HEK293 (cell line): ENCODE measurements around the gene PIEZO1.

Experiments used
- KLF1 ChIP-seq: fragments of 450-650 bp; formaldehyde crosslinking; IDR thresholded peaks from 2 replicates; pipeline ENCODE4 v1.5.1; 2016; ENCODE audit warnings: missing biosample characterization, missing genetic modification characterization
- PRDM10 ChIP-seq: fragments of 450-650 bp; formaldehyde crosslinking; IDR thresholded peaks from 2 replicates; pipeline ENCODE4 v1.5.1; 2016; ENCODE audit warnings: missing biosample characterization, missing genetic modification characterization
- TRIM28 ChIP-seq: IDR thresholded peaks from 2 replicates; pipeline ENCODE4 v1.6.1; 2011; ENCODE audit warnings: low read length, control low read depth, borderline replicate concordance
- ZBTB1 ChIP-seq: fragments of 450-650 bp; formaldehyde crosslinking; IDR thresholded peaks from 2 replicates; pipeline ENCODE4 v1.5.1; 2016; ENCODE audit warnings: missing biosample characterization, missing genetic modification characterization
- ZBTB7A ChIP-seq: fragments of 450-650 bp; formaldehyde crosslinking; IDR thresholded peaks from 2 replicates; pipeline ENCODE4 v1.5.1; 2016; ENCODE audit warnings: low read depth, missing biosample characterization, missing genetic modification characterization
- ZNF324 ChIP-seq: fragments of 450-650 bp; formaldehyde crosslinking; IDR thresholded peaks from 2 replicates; pipeline ENCODE4 v1.5.1; 2016; ENCODE audit warnings: missing biosample characterization, missing genetic modification characterization
- ZNF341 ChIP-seq: fragments of 450-650 bp; formaldehyde crosslinking; IDR thresholded peaks from 2 replicates; pipeline ENCODE4; 2016; ENCODE audit warnings: low read depth, missing biosample characterization, missing genetic modification characterization
- ZNF768 ChIP-seq: fragments of 450-650 bp; formaldehyde crosslinking; IDR thresholded peaks from 2 replicates; pipeline ENCODE4 v1.5.1; 2018; ENCODE audit warnings: missing biosample characterization, mild to moderate bottlenecking, missing genetic modification characterization
- ZNF830 ChIP-seq: fragments of 450-650 bp; IDR thresholded peaks from 2 replicates; pipeline ENCODE4 v1.5.0; 2018; ENCODE audit warnings: missing biosample characterization, missing genetic modification characterization, low read depth, mild to moderate bottlenecking, moderate library complexity
- ZXDB ChIP-seq: fragments of 450-650 bp; formaldehyde crosslinking; IDR thresholded peaks from 2 replicates; pipeline ENCODE4 v1.5.1; 2016; ENCODE audit warnings: missing biosample characterization, missing genetic modification characterization
- TF ChIP-seq, protein P1 (sequence below): fragments of 450-650 bp; formaldehyde crosslinking; IDR thresholded peaks from 2 replicates; pipeline ENCODE4 v1.5.1; 2016; ENCODE audit warnings: missing biosample characterization, missing genetic modification characterization
- TF ChIP-seq, protein P2 (sequence below): fragments of 450-650 bp; formaldehyde crosslinking; IDR thresholded peaks from 2 replicates; pipeline ENCODE4 v1.5.1; 2016; ENCODE audit warnings: missing biosample characterization, missing genetic modification characterization

GRCh38 chr16:88725609-88726407 is 59.2 kb downstream of the PIEZO1 start:
- TF ChIP-seq ZNF324 = no peak
- TF ChIP-seq, protein P1, sequence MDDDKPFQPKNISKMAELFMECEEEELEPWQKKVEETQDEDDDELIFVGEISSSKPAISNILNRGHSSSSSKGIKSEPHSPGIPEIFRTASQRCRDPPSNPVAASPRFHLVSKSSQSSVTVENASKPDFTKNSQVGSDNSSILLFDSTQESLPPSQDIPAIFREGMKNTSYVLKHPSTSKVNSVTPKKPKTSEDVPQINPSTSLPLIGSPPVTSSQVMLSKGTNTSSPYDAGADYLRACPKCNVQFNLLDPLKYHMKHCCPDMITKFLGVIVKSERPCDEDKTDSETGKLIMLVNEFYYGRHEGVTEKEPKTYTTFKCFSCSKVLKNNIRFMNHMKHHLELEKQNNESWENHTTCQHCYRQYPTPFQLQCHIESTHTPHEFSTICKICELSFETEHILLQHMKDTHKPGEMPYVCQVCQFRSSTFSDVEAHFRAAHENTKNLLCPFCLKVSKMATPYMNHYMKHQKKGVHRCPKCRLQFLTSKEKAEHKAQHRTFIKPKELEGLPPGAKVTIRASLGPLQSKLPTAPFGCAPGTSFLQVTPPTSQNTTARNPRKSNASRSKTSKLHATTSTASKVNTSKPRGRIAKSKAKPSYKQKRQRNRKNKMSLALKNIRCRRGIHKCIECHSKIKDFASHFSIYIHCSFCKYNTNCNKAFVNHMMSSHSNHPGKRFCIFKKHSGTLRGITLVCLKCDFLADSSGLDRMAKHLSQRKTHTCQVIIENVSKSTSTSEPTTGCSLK (tag by site-specific recombination) = no peak
- TF ChIP-seq PRDM10 = no peak
- TF ChIP-seq ZXDB (tag by site-specific recombination) = no peak
- TF ChIP-seq ZNF341 (tag by site-specific recombination) = no peak
- TF ChIP-seq, protein P2, sequence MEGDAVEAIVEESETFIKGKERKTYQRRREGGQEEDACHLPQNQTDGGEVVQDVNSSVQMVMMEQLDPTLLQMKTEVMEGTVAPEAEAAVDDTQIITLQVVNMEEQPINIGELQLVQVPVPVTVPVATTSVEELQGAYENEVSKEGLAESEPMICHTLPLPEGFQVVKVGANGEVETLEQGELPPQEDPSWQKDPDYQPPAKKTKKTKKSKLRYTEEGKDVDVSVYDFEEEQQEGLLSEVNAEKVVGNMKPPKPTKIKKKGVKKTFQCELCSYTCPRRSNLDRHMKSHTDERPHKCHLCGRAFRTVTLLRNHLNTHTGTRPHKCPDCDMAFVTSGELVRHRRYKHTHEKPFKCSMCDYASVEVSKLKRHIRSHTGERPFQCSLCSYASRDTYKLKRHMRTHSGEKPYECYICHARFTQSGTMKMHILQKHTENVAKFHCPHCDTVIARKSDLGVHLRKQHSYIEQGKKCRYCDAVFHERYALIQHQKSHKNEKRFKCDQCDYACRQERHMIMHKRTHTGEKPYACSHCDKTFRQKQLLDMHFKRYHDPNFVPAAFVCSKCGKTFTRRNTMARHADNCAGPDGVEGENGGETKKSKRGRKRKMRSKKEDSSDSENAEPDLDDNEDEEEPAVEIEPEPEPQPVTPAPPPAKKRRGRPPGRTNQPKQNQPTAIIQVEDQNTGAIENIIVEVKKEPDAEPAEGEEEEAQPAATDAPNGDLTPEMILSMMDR (tag by site-specific recombination) = no peak
- TF ChIP-seq ZBTB1 (tag by site-specific recombination) = no peak
- no peak for TF ChIP-seq ZNF830 (tag by site-specific recombination)
- no peak for TF ChIP-seq ZNF768 (tag by site-specific recombination)
- peak; percentile 45 for TF ChIP-seq KLF1 (tag by site-specific recombination)
- no peak for TF ChIP-seq ZBTB7A (tag by site-specific recombination)
- no peak for TF ChIP-seq TRIM28
